DMS 273 treated with DMSO at 0.1 percent for 48 hours (cell line): ENCODE measurements around the gene ASB7.
"Not testable (repeated sequence)": the region's sequence is repeated elsewhere in the genome, so short reads cannot be mapped to it uniquely, and the experiment has no call there.

Source experiments
- DNase-seq: peaks from one replicate; lab custom pipeline; 2025; lab: John Stamatoyannopoulos, UW

The ASB7 gene

GRCh38 chr15:100602064-100602822 lies at the start of gene ASB7, which contains the start of gene LINS1:
TSS of gene ASB7 (plus strand) at chr15:100602589. CDS start at chr15:100612217, 9,628 bp downstream.
TSS of gene LINS1 (minus strand) at chr15:100602184. CDS start at chr15:100580842, 21,342 bp downstream.
- DNase-seq, result peak; percentile 96

- DNase-seq, result no peak
These were observed 48.9 kb upstream of the ASB7 start for GRCh38 chr15:100553468-100553867.

- no peak for DNase-seq
These were observed 43.6 kb upstream of the ASB7 start for GRCh38 chr15:100558771-100559254.

GRCh38 chr15:100559330-100559729 lies 43.1 kb upstream of the ASB7 start:
- DNase-seq, result no peak

GRCh38 chr15:100560323-100560722 lies 42.1 kb upstream of the ASB7 start:
- no peak for DNase-seq

GRCh38 chr15:100565591-100565990 lies 36.8 kb upstream of the ASB7 start:
- no peak for DNase-seq

- no peak for DNase-seq
These were observed 35.4 kb upstream of the ASB7 start for GRCh38 chr15:100566850-100567628.

GRCh38 chr15:100569391-100569790 lies 33.0 kb upstream of the ASB7 start:
- DNase-seq, result no peak

GRCh38 chr15:100570275-100570674 lies 32.1 kb upstream of the ASB7 start:
- DNase-seq, result no peak

GRCh38 chr15:100570735-100571313 lies 31.6 kb upstream of the ASB7 start:
- no peak for DNase-seq

- DNase-seq, result no peak
These were observed 30.7 kb upstream of the ASB7 start for GRCh38 chr15:100571592-100572167.

- no peak for DNase-seq
These were observed 29.9 kb upstream of the ASB7 start for GRCh38 chr15:100572362-100572983.

- DNase-seq, result no peak
These were observed 28.9 kb upstream of the ASB7 start for GRCh38 chr15:100573526-100573925.

- no peak for DNase-seq
These were observed 22.0 kb upstream of the ASB7 start for GRCh38 chr15:100580414-100580813.

GRCh38 chr15:100588638-100589242 lies 13.6 kb upstream of the ASB7 start:
- no peak for DNase-seq

- DNase-seq, result not testable (repeated sequence)
These were observed 11.2 kb upstream of the ASB7 start for GRCh38 chr15:100591163-100591562.

GRCh38 chr15:100591835-100592234 lies 10.6 kb upstream of the ASB7 start:
- DNase-seq, result no peak

GRCh38 chr15:100592898-100593297 lies 9.5 kb upstream of the ASB7 start:
- DNase-seq, result no peak

- no peak for DNase-seq
These were observed 9.0 kb upstream of the ASB7 start for GRCh38 chr15:100593431-100593830.

GRCh38 chr15:100595964-100596363 lies 6.4 kb upstream of the ASB7 start:
- DNase-seq, result no peak

GRCh38 chr15:100596792-100597191 lies 5.6 kb upstream of the ASB7 start:
- no peak for DNase-seq
